Measurements from ENCODE around the gene CNGA2. TPM values are rescaled to one million over a fixed set of nuclear protein-coding genes. Genes with fewer than 3 reads are reported as not detected.

CNGA2 gene
- total RNA-seq (2022; extraction: Qiagen RNA extraction): not detected in 5 replicates

DNA sequence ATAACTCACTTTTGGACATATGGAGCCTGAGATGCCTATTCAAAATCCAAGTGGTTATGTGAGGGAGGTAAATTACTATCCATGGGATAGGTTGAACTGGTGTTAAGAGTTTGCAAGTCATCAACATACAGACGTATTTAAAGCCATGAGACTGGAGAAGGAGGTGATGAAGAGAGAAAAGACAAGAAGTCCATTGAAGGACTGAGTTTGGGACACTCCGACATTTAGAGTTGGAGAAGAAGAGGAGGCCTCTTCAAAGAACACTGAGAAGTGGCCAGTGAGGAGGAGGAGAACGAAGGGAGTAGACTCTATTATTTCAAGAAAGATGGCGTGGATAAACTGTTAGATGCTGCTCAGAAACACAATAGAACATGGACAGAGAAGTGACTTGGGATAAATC is at the start of gene CNGA2:
Gene CNGA2 (plus strand): TSS at position 301 of the 400 bp plus-strand sequence. CDS start 3,738 bp downstream, outside the sequence.

GRCh38 chrX:151694661-151695582 is 39.6 kb upstream of the CNGA2 start, which contains the start of gene PRRG3:
Gene PRRG3, plus strand, starts transcription at chrX:151695458. Its CDS starts 3,357 bp downstream, at chrX:151698815.

DNA sequence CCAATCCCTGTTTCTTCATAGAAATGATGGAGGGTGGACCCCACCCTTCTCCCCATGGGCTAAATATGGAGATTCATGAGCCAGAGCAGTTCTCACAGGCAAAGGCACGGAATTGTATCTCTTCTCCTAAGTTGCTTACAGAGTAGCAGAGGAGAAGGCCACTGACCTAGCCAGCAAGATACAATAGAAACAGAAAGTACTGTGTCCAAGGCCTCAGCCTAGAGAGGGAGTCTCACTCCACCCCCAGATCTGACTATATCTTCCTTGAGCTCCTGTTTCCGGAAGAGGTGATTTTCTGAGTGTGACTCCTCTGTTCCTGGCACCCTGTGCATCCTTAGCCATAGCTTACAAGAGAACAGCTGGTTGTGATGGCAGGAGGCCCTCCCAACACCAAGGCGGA is 18.8 kb upstream of the CNGA2 start, which contains the start of gene FATE1:
Gene FATE1 (plus strand): TSS at position 284 of the 400 bp plus-strand sequence. CDS start 85 bp downstream, at position 369.

Other genes starting within 250 kb of the CNGA2 start
- gene PASD1, start 171.1 kb upstream of the CNGA2 start, total RNA-seq (2022; extraction: Qiagen RNA extraction): not detected in 5 replicates
- gene PRRG3, start 39.3 kb upstream of the CNGA2 start, total RNA-seq (2022; extraction: Qiagen RNA extraction): not detected in 5 replicates
- gene FATE1, start 18.7 kb upstream of the CNGA2 start, total RNA-seq (2022; extraction: Qiagen RNA extraction): not detected in 5 replicates
- not detected in 5 replicates for gene MAGEA4, start 178.1 kb downstream of the CNGA2 start, total RNA-seq (2022; extraction: Qiagen RNA extraction)
- 19.4 to 33.0 TPM (median 25.7 TPM) in 5 replicates for gene GABRE, start 239.9 kb downstream of the CNGA2 start, total RNA-seq (2022; extraction: Qiagen RNA extraction)

Measured in A549 treated with CORT108297 at 1 μM for 4 hours (cell line).